ENCODE data around the gene CSNK1E.

The CSNK1E gene

DNA sequence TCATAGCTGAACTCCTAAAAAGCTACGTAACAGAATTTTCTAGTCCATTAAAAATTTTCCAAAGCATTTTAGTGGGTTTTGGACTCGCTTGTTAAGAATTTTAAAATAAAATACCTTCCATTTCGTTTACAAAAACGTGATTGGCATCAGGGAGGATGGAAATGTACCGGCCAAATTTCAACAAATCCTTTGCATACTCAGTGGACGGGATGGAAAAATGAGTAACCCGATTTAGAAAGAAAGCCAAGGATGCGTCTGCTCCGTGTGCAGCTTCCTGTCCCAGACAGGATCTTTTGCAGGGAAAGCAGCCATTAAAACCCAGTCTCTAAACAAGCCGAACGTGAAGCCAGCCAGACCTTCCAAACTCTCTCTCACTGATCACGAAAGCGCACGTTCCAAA lies 60.1 kb downstream of the CSNK1E start:
- WGBS = 91% methylated on average over 14 of the region's 14 CpGs
- Histone ChIP-seq H3K36me3 (ENCODE audit: insufficient read depth, low read length) (no peaks in the 10 kb centered on the region), H3K4me1 (ENCODE audit: insufficient read depth, low read length) (peaks cover 14% of the 10 kb centered on the region; the same call in 1 of the 2 replicates), H3K9ac (ENCODE audit: low read depth, low read length) (no peak overlapping the region), H3K27ac (ENCODE audit: low read depth, low read length) (no peak overlapping the region), H3K27me3 (ENCODE audit: insufficient read depth, low read length) (no peaks in the 10 kb centered on the region), H3K9me3 (ENCODE audit: insufficient read depth, low read depth, low read length) (no peaks in the 10 kb centered on the region), H3K4me3 (ENCODE audit: low read length) (no peak overlapping the region)

- WGBS = 92% methylated on average over 2 of the region's 2 CpGs
- Histone ChIP-seq H3K4me1 (ENCODE audit: insufficient read depth, low read length) (0 out of 2 replicates have a peak, but pooled peaks cover 4% of the 10 kb centered on the region), H3K27me3 (ENCODE audit: insufficient read depth, low read length) (no peaks in the 10 kb centered on the region), H3K9me3 (ENCODE audit: insufficient read depth, low read depth, low read length) (no peaks in the 10 kb centered on the region), H3K4me3 (ENCODE audit: low read length) (no peak overlapping the region), H3K36me3 (ENCODE audit: insufficient read depth, low read length) (no peaks in the 10 kb centered on the region), H3K9ac (ENCODE audit: low read depth, low read length) (no peak overlapping the region), H3K27ac (ENCODE audit: low read depth, low read length) (no peak overlapping the region)
Observed at GRCh38 chr22:38255697-38256096, 61.5 kb downstream of the CSNK1E start.

DNA sequence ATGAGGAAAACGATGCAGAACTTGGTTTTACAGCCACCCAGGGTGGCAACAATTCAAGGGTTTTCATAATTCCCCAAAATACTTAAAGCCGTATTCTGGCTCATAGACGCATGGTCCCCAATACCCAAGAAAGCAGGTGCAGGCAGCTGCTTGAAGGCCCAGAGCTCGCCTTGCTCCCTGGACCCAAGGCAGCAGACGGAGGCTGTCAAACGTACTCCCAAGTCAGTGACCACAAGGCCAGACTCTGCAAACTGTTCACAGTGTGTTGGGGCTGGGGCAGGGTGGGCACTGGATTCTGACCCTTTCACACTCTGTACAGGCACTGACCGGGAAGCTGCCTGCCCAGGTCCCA lies 65.9 kb downstream of the CSNK1E start:
- H3K9me3 ChIP-seq (ENCODE audit: insufficient read depth, low read depth, low read length) = no peaks in the 10 kb centered on the region
- no peaks in the 10 kb centered on the region for H3K4me1 ChIP-seq (ENCODE audit: insufficient read depth, low read length)
- H3K9ac ChIP-seq (ENCODE audit: low read depth, low read length) = no peak overlapping the region
- no peaks in the 10 kb centered on the region for H3K27me3 ChIP-seq (ENCODE audit: insufficient read depth, low read length)
- H3K27ac ChIP-seq (ENCODE audit: low read depth, low read length) = no peak overlapping the region
- no peak overlapping the region for H3K4me3 ChIP-seq (ENCODE audit: low read length)
- H3K36me3 ChIP-seq (ENCODE audit: insufficient read depth, low read length) = peaks cover 13% of the 10 kb centered on the region
- 92% methylated on average over 7 of the region's 7 CpGs for WGBS

GRCh38 chr22:38250643-38251340 lies 66.4 kb downstream of the CSNK1E start:
- no peaks in the 10 kb centered on the region for H3K4me1 ChIP-seq (ENCODE audit: insufficient read depth, low read length)
- no peak overlapping the region for H3K27ac ChIP-seq (ENCODE audit: low read depth, low read length)
- no peak overlapping the region for H3K9ac ChIP-seq (ENCODE audit: low read depth, low read length)
- no peak overlapping the region for H3K4me3 ChIP-seq (ENCODE audit: low read length)
- H3K27me3 ChIP-seq (ENCODE audit: insufficient read depth, low read length) = no peaks in the 10 kb centered on the region
- peaks cover 18% of the 10 kb centered on the region for H3K36me3 ChIP-seq (ENCODE audit: insufficient read depth, low read length)
- no peaks in the 10 kb centered on the region for H3K9me3 ChIP-seq (ENCODE audit: insufficient read depth, low read depth, low read length)
- WGBS = 95% methylated on average over 13 of the region's 13 CpGs

GRCh38 chr22:38249803-38250642 lies 67.2 kb downstream of the CSNK1E start:
- H3K27ac ChIP-seq (ENCODE audit: low read depth, low read length) = no peak overlapping the region
- no peaks in the 10 kb centered on the region for H3K4me1 ChIP-seq (ENCODE audit: insufficient read depth, low read length)
- no peak overlapping the region for H3K9ac ChIP-seq (ENCODE audit: low read depth, low read length)
- no peaks in the 10 kb centered on the region for H3K9me3 ChIP-seq (ENCODE audit: insufficient read depth, low read depth, low read length)
- no peak overlapping the region for H3K4me3 ChIP-seq (ENCODE audit: low read length)
- peaks cover 19% of the 10 kb centered on the region for H3K36me3 ChIP-seq (ENCODE audit: insufficient read depth, low read length)
- H3K27me3 ChIP-seq (ENCODE audit: insufficient read depth, low read length) = no peaks in the 10 kb centered on the region
- 93% methylated on average over 25 of the region's 25 CpGs for WGBS

DNA sequence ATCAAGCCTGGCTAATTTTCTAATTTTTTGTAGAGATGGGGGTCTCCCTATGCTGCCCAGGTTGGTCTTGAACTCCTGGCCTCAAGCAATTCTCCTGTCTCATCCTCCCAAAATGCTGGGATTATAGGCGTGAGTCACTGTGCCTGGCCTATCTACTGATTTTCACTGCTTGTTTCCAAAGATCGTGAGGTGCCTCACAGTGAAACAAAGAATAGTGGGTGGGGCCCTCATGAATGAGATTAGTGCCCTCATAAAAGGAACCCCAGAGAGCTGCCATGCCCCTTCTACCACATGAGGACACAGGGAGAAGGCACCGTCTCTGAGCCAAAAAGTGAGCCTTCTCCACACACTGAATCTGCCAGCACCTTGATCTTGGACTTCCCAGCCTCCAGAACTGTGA lies 67.9 kb downstream of the CSNK1E start:
- Histone ChIP-seq H3K36me3 (ENCODE audit: insufficient read depth, low read length) (peaks cover 19% of the 10 kb centered on the region), H3K27me3 (ENCODE audit: insufficient read depth, low read length) (no peaks in the 10 kb centered on the region), H3K27ac (ENCODE audit: low read depth, low read length) (no peak overlapping the region), H3K9me3 (ENCODE audit: insufficient read depth, low read depth, low read length) (no peaks in the 10 kb centered on the region), H3K9ac (ENCODE audit: low read depth, low read length) (no peak overlapping the region), H3K4me3 (ENCODE audit: low read length) (no peak overlapping the region), H3K4me1 (ENCODE audit: insufficient read depth, low read length) (no peaks in the 10 kb centered on the region)
- WGBS = 87% methylated on average over 3 of the region's 3 CpGs

DNA sequence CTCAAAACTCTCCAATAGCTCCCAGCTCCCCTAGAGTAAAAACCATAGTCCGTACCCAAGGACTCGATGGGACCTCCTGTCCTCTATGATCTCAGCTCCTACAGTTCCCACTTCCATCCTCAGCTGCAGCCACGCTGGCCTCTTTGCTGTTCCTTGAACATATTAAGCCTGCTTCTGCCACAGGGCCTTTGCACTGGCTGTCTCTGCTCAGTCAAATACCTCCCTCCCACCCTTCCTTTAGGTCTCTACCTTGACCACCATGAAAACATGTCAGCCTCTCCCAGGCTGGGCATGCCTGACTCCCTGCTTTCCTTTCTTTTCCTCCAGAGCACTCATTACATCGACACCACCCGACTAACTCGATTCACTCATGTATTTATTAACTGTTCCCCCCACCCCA lies 69.0 kb downstream of the CSNK1E start:
- Histone ChIP-seq H3K36me3 (ENCODE audit: insufficient read depth, low read length) (peaks cover 27% of the 10 kb centered on the region), H3K9me3 (ENCODE audit: insufficient read depth, low read depth, low read length) (no peaks in the 10 kb centered on the region)
- WGBS = 95% methylated on average over 6 of the region's 6 CpGs

DNA sequence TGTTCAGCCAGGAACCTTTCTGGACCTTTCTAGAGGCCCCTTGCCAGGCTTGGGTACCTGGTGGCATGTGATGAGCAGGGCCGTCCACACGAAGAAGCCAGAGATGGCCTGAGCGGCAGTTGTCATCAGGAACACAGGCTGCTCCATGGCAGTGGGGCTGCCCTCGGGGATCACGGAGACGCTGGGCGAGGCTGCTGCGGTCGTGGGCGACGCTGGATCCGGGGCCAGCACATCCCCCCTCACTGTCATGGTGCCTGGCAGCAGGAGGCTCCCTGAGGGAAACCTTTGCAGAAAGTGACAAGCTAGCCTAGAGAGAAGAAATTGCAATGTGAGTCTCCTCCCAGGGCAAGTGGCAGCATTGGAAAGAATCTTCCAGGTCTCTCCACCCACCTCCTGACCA lies 69.5 kb downstream of the CSNK1E start:
- peaks cover 27% of the 10 kb centered on the region for H3K36me3 ChIP-seq (ENCODE audit: insufficient read depth, low read length)
- H3K4me3 ChIP-seq (ENCODE audit: low read length) = no peak overlapping the region
- H3K27me3 ChIP-seq (ENCODE audit: insufficient read depth, low read length) = no peaks in the 10 kb centered on the region
- no peaks in the 10 kb centered on the region; the same call in 1 of the 2 replicates for H3K4me1 ChIP-seq (ENCODE audit: insufficient read depth, low read length)
- H3K9ac ChIP-seq (ENCODE audit: low read depth, low read length) = no peak overlapping the region
- no peak overlapping the region for H3K27ac ChIP-seq (ENCODE audit: low read depth, low read length)
- WGBS = 97% methylated on average over 12 of the region's 12 CpGs
- H3K9me3 ChIP-seq (ENCODE audit: insufficient read depth, low read depth, low read length) = no peaks in the 10 kb centered on the region

More for the DNA sequence above, 69.0 kb downstream of the CSNK1E start:
- Histone ChIP-seq H3K4me1 (ENCODE audit: insufficient read depth, low read length) (no peaks in the 10 kb centered on the region; the same call in 1 of the 2 replicates), H3K4me3 (ENCODE audit: low read length) (no peak overlapping the region), H3K9ac (ENCODE audit: low read depth, low read length) (no peak overlapping the region), H3K27me3 (ENCODE audit: insufficient read depth, low read length) (no peaks in the 10 kb centered on the region), H3K27ac (ENCODE audit: low read depth, low read length) (no peak overlapping the region)

- peaks cover 27% of the 10 kb centered on the region for H3K36me3 ChIP-seq (ENCODE audit: insufficient read depth, low read length)
- no peaks in the 10 kb centered on the region for H3K9me3 ChIP-seq (ENCODE audit: insufficient read depth, low read depth, low read length)
- no peak overlapping the region for H3K27ac ChIP-seq (ENCODE audit: low read depth, low read length)
- WGBS = 91% methylated on average over 5 of the region's 5 CpGs
- H3K4me3 ChIP-seq (ENCODE audit: low read length) = no peak overlapping the region
- H3K9ac ChIP-seq (ENCODE audit: low read depth, low read length) = no peak overlapping the region
- no peaks in the 10 kb centered on the region for H3K27me3 ChIP-seq (ENCODE audit: insufficient read depth, low read length)
- H3K4me1 ChIP-seq (ENCODE audit: insufficient read depth, low read length) = no peaks in the 10 kb centered on the region; the same call in 1 of the 2 replicates
Observed at GRCh38 chr22:38246692-38247091, 70.5 kb downstream of the CSNK1E start.

GRCh38 chr22:38246046-38246658 lies 71.1 kb downstream of the CSNK1E start:
- Histone ChIP-seq H3K27ac (ENCODE audit: low read depth, low read length) (no peak overlapping the region), H3K36me3 (ENCODE audit: insufficient read depth, low read length) (peaks cover 27% of the 10 kb centered on the region), H3K9ac (ENCODE audit: low read depth, low read length) (no peak overlapping the region), H3K27me3 (ENCODE audit: insufficient read depth, low read length) (no peaks in the 10 kb centered on the region), H3K4me1 (ENCODE audit: insufficient read depth, low read length) (peaks cover 2% of the 10 kb centered on the region), H3K9me3 (ENCODE audit: insufficient read depth, low read depth, low read length) (no peaks in the 10 kb centered on the region), H3K4me3 (ENCODE audit: low read length) (no peak overlapping the region)
- 94% methylated on average over 19 of the region's 19 CpGs for WGBS

DNA sequence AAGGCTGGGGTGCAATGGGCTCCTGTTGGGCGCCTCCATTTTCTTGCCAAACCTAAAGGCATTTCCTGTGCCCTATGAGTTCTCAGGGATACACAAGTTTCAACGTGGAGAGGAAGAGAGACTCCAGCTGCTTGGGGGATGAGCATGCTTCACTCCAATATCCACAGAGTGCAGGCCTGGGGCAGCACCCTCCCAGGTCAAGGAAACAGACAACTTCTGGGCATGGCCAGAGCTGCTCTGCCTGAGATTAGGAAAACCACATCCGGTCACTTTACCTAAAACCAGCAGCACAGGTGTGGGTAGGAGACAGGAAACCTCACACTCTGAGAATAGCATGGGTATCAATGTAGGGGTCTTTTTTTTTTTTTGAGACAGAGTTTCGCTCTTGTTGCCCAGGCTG lies 73.1 kb downstream of the CSNK1E start:
- Histone ChIP-seq H3K9ac (ENCODE audit: low read depth, low read length) (no peak overlapping the region), H3K36me3 (ENCODE audit: insufficient read depth, low read length) (peaks cover 27% of the 10 kb centered on the region), H3K9me3 (ENCODE audit: insufficient read depth, low read depth, low read length) (no peaks in the 10 kb centered on the region), H3K27ac (ENCODE audit: low read depth, low read length) (no peak overlapping the region), H3K4me3 (ENCODE audit: low read length) (no peak overlapping the region), H3K27me3 (ENCODE audit: insufficient read depth, low read length) (no peaks in the 10 kb centered on the region), H3K4me1 (ENCODE audit: insufficient read depth, low read length) (peaks cover 13% of the 10 kb centered on the region)
- 95% methylated on average over 4 of the region's 4 CpGs for WGBS
